ENCODE measurements around the gene UNC13B.

GRCh38 chr9:35286381-35286780 is 124.6 kb downstream of the UNC13B start:
- no peak for TF ChIP-seq CTCF (IDR thresholded peaks at IDR 0.05)
- TF ChIP-seq POLR2A (IDR thresholded peaks at IDR 0.05): no peak
- TF ChIP-seq POLR2AphosphoS5 (IDR thresholded peaks at IDR 0.05): no peak

Data from sigmoid colon (tissue), 4 donors.